Renal cortex interstitium (tissue), 11 donors: ENCODE measurements around the gene SLC43A3. TPM values are rescaled to one million over a fixed set of nuclear protein-coding genes. Genes with fewer than 3 reads are reported as not detected.
"Not testable (repeated sequence)": the region's sequence is repeated elsewhere in the genome, so short reads cannot be mapped to it uniquely, and the experiment has no call there.

Source experiments
- DNase-seq, 11 donors: peaks; one replicate each; pipeline ENCODE4 v3.0.0-alpha.2; 2013; ENCODE audit warnings: low read depth in 9 of 11, low spot score in 4 of 11; ENCODE audit errors: extremely low read depth in 1 of 11
- polyA plus RNA-seq, 3 donors: library from polyadenylated mRNA; unstranded; fragments of 120-200 nt; gene quantifications; one replicate each; pipeline ENCODE4 v1.2.1, GENCODE V29; 2013; ENCODE audit not compliant: insufficient read length in 3 of 3

Gene SLC43A3
- polyA plus RNA-seq, 3 donors: 22.0 to 22.2 (median 22.0) TPM

DNA sequence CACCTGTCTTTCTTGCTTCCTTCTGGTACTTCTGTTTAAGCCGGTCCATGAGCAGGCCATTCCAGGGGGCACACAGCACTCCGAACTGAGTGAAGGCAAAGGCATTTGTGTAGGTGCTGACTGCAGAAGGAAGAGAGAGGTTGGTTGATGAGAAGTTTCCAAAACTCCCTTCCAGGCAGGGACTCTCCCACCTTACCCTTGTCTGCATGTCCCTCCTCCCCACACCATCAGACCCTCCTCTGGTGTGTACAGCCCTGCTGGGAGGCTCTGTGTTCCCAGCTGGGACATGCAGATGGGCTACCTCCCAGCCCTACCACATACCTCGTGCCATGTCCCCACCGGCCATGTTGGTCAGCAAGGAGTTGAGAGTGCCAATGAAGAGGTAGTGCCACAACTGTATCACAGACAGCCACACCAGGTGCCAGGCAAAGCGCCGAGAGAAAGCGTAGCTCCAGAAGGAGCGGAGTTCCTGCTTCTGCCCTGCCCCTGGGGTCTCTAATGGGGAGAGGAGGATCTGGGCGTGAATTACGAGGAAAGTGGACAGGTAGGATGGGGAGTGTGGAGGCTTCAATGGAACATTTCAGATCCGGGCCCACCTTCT, 12.2 kb downstream of the SLC43A3 start:
- no peak for DNase-seq

DNA sequence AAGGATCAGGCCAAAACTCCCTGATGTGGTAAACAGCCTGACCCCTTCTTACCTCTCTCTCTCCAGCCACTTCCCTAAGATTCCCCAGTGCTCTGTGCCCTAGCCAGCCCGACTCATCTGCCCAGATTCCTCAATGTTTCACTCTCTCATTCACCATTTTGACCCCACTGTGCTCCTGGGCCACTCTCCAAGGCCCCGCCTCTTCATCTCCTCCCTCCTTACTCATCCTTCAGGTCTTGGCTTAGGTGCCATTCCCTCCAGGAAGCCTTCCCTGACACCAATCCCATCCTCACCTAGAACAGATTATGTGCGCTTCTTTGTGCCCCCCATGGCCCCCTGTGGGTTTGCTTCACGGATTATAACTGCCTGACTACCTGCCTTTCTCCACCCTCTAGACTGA, 13.2 kb downstream of the SLC43A3 start:
- no peak for DNase-seq

DNA sequence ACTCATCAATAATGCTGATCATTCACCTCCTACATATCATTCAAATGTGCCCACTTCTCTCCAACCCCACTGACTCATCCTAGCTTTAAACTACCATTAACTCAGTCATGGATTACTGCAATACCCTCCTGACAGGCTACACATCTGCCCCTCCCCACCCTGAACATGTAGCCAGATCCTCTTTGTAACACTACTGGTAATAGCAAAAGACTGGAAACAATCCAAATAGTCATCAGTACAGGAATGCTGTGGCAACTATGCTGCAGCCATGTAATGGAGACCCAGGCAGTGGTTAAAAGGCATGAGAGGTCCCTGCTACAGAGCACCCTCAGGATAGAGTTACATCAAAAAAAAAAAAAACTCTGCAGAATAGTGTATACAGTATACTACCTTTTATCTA, 16.6 kb downstream of the SLC43A3 start:
- no peak for DNase-seq

DNA sequence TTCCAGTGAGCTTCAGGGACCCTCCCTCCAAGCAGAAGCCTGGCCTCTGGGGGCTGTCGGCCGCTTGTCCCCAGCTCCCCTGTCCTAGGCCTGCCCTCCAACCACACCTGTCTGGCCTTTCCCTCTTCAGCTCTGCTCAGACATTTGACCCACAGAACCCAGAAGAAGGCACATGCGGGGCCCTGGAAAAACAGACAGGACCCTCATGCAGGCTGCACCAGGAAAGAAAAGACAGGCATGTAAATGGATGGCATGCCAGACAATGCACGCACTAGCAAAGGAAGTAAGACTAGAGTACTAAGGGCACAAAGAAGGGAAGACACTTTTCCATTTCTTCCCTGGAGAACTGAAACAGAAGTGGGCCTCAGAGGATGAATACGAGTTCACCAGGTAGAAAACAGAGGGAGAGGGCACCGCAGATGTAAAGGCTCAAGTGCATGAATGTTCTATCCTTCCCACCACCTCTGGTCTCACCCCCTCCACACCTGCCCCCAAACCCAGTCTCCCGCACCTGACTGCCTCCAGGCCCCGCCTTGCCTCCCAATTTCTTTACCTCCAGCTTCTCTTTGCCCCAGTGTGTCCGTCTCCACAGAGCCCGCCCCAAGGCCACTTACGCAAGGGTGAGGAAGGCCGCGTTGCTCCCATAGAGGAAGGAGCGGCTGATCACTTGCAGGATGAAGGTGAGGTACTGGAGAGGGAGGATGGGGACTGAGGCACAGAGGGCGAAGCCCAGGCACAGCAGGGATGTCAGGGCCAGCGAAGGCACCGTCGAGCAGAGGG, 17.4 kb downstream of the SLC43A3 start:
- DNase-seq: no peak

DNA sequence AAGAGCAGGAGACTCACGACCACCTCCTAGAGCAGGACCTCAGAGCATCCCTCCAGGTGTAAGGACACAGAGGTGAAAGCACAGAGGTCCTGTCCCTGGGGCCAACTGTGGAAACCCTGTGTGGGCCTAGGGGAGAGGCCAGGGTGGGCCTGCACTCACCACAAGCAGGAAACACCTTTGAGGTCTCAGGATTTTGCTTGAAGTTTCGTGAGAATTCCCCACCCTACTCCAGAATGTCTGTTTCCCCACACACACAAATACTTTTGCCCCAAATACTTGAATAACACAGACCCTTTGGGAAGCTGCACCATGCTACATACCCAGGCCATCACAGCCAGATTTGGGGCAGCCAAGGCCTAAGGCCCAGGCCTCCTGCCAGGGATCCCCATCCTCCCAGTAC, 18.1 kb downstream of the SLC43A3 start:
- DNase-seq: no peak

DNA sequence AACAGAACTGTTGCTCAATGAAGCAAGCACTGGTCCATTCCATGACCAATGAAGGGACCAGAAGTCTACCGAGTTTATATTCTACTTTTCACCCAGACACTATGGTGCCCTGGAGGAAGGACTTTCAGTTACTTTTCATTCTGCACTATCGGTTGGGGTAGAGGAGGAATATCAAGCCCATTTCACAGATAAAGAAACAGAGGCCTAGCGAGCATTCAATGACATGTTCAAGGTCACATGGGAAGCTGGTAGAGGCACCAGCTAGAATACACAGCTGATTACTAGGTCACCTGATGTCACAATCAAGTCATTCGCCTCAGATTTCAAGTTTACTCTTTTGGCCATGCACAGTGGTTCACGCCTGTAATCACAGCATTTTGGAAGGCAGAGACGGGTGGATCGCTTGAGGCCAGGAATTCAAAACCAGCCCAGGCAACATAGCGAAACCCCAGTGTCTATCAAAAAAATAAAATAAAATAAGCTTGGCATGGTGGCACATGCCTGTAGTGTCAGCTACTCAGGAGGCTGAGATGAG, 18.9 kb downstream of the SLC43A3 start:
- no peak for DNase-seq

DNA sequence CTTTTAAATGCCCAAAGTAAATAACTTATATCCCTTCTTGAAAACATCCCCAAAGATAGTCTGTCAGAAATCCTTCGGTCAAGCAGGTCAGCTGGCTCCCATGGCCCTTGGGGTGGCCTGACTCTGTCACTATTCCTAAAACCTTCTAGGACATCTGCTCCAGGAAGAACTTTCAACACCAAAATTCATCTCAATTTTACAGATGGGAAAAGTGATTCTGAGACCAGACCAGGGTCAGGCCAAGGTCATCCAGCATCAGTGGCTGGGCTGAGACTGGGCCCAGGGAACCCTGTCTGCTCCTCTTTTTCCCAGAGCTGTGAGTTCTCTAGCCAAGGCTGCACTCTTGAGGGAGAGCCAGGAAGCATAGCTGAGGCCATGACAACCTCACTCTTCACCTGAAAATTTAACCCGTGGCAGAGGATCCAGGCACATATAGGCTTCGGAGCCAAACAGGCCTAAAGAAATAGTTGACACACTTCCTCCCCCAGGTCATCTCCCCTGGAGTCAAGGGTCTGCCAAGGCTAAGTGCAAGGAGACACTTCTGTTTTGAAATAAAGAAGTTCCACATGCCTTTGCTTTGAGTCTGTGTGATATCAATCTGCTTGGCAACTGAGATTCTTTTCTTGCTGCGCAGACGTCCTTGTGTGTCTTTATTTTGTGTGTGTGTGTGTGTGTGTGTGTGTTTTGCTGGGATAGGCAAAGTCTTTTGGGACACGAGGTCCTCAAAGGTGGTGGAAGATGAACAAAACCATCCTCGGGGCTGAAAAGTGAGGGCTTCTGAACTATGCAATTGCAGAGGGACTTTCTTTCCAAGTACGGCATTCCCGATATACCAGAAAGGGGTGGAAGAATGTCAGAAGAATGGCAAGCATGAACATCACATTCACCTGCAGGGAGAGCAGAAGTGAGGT, 19.7 kb downstream of the SLC43A3 start:
- DNase-seq: no peak

DNA sequence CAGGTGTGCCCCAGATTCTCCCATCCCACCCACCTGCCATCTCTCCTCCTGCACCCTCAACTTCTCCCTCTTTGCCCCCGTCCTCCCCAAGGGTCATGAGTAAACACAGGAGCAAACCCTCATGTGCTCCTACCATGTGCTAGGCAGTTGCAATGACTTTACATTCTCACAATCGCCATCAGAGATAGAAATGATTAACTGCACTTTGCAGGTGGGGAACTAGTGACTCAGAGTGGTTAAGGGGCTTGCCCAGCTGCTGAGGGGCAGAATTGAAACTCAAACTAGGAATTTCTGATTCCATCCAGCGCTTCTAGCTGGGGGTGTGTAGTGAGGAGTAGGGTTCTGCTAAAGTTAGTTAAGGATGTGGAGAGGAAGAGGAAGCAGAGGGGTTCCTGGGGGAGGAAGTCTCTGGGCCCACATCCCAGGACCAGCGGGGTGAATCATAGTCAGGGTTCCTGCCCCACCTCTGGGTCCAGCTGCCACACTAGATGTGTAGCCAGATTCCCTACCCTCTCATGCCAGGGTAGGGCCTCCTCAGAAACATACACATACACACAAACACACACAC, 20.5 kb downstream of the SLC43A3 start:
- DNase-seq: no peak

DNA sequence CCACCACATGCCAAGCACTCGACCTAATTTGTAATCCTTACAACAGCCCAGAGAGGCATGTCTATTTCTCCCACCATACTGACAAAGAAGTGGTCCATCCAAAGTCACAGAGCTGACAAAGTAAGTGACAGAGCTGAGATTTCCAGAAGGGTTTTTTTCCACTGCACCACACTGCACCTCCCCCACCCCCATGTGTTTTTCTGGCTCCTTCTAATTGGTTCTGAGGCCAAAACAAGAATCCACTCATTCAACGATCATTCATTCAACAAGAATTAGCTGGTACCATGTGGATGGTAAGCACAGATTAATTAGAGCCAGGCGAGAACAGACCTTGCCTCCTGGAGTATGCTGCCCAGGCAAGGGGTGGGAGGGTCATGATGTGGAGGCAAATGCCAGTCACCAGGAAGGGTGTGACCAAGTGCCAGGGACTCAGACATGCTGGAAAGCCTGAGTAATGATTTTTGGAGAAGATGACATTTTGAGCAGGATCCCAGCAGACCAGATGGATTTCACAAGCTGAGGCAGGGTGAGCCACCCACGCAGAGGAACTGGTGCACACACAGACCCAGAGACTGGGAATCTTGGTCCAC, 21.6 kb downstream of the SLC43A3 start:
- DNase-seq: no peak

DNA sequence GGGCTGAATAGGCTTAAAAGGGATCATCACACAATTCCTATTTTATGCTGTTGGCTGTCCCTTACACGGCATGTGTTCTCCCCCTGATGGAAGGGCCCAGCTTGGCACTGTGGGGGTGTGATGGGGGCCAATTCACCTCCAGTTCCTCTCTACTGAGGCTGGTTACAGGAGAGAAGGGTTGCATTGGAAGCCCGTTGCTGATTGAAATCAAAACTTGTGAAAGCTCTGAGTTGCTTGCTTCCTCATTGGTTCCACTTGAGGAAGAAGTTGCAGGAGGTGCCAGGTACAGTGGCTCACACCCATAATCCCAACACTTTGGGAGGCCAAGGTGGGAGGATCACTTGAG, 23.1 kb downstream of the SLC43A3 start:
- no peak for DNase-seq

DNA sequence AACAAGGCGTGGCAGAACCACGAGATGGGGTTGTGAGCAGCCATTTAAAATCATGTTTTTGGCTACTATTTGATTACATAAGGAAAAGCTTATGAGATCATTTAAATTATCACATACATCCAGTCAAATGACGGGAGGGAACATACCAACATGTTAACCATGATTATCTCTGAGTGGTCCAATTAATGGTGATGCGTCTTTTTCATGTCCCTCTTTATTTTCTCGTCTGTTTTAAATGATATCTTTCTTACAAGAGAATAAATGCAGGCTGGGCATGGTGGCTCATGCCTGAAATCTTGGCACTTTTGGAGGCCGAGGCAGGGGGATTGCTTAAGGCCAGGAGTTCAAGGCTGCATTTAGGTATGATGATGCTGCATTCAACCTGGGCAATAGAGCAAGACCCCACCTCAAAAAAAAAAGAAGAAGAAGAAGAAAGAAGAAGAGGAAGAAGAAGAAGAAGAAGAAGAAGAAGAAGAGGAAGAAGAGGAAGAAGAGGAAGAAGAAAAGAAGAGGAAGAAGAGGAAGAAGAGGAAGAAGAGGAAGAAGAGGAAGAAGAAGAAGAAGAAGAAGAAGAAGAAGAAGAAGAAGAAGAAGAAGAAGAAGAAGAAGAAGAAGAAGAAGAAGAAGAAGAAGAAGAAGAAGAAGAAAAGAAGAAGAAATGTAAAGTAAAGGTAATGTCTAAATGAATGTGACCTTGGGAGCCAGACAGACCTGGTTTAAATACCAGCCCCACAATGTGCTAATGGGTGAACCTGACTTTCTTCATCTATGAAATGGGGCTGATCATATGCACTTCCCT, 23.7 kb downstream of the SLC43A3 start:
- not testable (repeated sequence) for DNase-seq

DNA sequence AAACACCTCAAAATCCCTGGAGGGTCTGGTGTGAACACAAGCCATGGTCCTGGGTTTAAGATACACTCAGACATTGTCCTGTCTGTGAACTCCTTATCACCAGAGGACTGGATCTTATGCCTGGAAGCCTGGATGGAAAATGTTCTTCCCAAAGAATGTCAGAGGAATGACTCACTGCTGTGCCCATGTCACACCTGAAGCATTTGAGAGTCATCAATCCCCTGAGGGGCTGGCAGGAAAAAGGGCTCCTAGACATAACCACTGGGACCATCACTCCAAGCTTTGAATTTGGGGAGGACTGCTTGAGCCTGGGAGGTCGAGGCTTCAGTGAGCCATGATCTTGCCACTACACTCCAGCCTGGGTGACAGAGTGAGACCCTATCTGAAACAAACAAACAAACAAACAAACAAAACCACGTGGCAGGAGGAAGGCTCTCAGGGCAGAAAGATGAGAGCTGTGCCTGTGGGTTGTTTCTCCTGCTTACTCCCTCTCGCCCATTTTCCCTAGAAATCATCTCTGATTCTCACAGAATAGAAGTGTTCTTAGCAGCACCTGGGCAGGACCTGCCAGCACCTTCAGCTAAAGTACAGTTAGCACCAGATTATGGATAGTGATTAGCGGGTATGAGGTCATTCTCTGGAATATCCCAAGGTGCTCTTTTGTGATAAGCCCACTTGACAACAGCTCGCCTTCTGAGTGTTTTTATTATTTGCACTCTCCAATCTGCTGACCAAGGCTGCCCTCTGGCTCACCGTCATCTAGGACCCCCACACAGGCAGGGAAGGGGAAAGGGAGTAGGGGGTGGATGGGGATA, 24.5 kb downstream of the SLC43A3 start:
- no peak for DNase-seq

DNA sequence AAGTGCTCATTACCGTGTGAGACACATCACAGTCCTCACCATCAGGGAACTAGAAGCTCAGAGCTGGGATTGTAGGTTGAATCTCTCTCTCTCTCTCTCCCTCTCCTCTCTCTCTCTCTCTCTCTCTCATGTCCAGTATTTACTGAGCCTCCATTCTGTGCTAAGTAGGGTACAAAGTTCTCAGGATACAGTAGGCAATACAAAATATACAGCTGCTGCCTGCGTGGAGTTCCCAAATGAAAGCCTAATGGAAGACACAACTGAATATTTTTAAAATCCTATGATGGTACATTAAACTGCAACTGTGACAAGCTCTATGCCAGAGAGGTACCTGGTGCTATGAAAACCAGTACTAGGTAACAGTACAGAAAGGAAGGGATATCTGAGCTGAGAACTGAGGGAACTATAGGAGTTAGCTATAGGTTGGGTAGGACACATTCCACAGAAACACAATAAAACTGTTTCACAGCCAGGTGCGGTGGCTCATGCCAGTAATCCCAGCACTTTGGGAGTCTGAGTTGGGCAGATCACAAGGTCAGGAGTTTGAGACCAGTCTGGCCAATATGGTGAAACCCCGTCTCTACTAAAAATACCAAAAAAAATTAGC, 26.8 kb downstream of the SLC43A3 start:
- DNase-seq: no peak

DNA sequence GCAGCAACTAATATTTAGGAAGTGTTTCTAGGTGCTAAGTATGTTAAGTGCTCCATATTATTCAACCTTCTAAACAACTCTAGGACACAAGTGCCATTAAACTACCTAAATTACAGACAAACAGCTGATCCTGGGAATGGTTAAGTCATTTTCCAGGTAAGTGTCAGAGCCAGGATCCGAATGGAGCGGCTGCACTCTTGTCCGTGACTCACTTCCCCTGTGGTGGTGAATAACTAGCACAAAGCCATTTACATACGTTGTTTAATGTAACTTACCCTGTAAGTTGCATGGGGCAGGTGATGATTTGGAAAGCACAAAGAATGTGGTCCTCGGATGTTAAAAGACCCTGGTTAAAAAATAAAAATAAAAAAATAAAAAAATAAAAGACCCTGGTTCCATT, 27.7 kb downstream of the SLC43A3 start:
- DNase-seq: no peak

DNA sequence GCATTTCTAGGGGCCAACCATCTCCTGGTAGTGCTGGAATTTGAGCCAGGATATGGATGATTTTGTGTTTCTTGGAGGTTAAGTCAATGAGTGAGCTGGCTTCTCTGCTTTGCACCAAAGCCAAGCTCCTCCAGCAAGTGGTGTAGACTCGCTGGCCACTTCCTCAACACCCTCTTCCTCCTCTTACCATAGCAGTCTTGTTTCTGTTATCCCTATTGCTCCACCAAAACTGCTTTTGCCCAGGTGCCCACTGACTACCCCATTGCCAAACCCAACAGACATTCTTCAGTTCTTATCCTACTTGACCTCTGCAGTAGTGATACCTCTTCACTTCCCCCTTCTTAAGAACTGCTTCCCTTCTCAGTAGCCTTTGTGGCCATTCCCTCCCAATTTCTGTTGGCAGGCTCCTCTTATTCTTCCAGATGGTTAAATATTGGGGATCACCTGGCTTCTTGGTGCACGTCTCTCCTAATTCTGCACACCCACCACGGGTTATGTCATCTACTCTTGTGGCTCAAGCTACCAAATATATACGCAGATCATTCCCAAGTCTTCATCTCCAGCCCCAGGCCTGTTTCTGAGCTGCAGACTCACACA, 29.4 kb downstream of the SLC43A3 start:
- DNase-seq: no peak

DNA sequence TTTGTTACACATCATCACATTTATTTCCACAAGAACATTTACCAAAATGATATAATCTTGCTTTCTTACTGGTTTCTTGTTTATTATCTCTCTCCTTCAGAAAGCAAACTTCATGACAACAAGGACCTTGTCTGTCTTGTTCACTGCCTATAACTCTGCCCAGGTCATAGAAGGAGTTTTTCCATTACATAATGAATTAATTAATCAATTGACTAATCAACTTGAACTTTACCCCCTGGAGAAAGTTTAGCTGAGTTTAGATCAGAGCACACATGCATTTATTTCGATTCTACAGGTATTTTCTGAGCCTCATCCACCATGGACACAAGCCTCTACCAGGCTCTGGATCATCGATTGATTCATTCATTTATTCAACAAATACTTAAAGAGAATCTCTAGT, 30.2 kb downstream of the SLC43A3 start:
- no peak for DNase-seq
